Stimulated activated memory B cell treated with anti-CD40 and anti-IgM and Interleukin-4, amounts not matched to agents 10 μg/mL and 1 μg/mL and 100 μg/mL, for 72 hours (primary cell): Measurements from ENCODE around the gene NCKAP5.
A peak's percentile ranks its signal among the peaks of the same experiment; 100 is the strongest.

Experiments
- ATAC-seq: fragments of 150-1000 bp; cut with Tn5 transposase; 2 replicates; pipeline ENCODE4 v1.10.0; 2021
- H3K27ac Mint-ChIP-seq: one replicate; pipeline ENCODE4 v1.8.0; 2022; ENCODE audit warnings: mild to moderate bottlenecking, mixed read lengths
- H3K27me3 Mint-ChIP-seq: one replicate; pipeline ENCODE4 v1.8.0; 2022; ENCODE audit warnings: mixed read lengths
- H3K36me3 Mint-ChIP-seq: one replicate; pipeline ENCODE4 v1.8.0; 2022; ENCODE audit warnings: mixed read lengths
- H3K4me1 Mint-ChIP-seq: one replicate; pipeline ENCODE4 v1.8.0; 2022; ENCODE audit warnings: mixed read lengths
- H3K4me3 Mint-ChIP-seq: one replicate; pipeline ENCODE4 v1.8.0; 2022; ENCODE audit warnings: mild to moderate bottlenecking, moderate library complexity, mixed read lengths
- H3K9me3 Mint-ChIP-seq: one replicate; pipeline ENCODE4 v1.8.0; 2022; ENCODE audit warnings: mixed read lengths

Gene NCKAP5

DNA sequence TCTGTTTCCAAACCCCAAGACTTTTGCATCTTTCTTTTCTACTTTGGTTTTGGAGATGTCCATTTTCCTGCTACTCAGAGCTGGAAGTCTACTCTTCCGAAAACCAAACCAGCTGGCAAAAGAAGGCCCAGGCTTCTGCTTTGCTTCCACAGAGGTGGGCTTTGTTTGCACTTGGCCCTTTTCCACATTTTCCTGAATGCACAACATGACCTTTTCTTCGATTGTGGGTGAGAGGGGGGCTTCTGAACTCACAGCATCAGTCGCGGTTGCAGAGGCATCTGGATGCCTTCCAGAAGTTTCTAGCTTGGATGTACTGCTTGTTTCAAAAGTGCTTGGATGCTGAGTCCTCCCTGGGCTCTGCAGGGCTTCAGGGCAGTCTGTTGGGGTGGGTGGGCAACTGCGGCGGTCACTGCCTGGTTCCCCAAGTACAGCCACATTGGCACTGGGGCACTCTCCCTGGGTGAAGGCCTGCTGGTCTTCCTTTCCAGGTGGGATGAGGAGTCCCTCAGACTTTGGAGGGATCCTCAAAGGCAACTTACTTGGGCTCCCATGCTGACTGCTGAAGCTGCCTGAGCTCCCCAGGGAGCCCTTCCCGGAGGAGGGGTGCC lies 786.0 kb downstream of the NCKAP5 start:
- H3K36me3 Mint-ChIP-seq: no peaks in the 10 kb centered on the region
- no peaks in the 10 kb centered on the region for H3K27me3 Mint-ChIP-seq
- H3K27ac Mint-ChIP-seq: no peak overlapping the region
- ATAC-seq: no peak
- no peak overlapping the region for H3K4me3 Mint-ChIP-seq
- H3K4me1 Mint-ChIP-seq: no peaks in the 10 kb centered on the region
- no peaks in the 10 kb centered on the region for H3K9me3 Mint-ChIP-seq

DNA sequence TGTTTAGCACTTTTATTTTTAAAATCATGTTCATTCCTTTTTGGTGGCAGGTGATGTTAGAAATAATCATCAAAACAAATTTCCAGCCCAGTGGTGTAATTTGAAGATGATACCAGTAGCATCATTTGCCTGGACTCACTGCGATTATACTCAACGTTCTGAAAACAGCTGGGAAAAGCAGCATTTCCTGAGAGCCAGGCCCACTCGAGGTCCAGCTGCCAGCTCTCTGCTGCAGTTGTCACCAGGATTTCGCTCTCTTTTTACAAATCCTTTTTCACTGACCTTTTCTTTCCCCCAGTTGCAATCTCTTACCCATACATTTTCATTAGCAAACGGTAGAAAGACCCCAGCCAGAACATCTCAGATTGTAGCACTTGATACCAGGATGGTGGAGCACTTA lies 787.6 kb downstream of the NCKAP5 start:
- no peaks in the 10 kb centered on the region for H3K9me3 Mint-ChIP-seq
- no peaks in the 10 kb centered on the region for H3K36me3 Mint-ChIP-seq
- no peaks in the 10 kb centered on the region for H3K27me3 Mint-ChIP-seq
- no peak overlapping the region for H3K27ac Mint-ChIP-seq
- no peak for ATAC-seq
- no peak overlapping the region for H3K4me3 Mint-ChIP-seq
- no peaks in the 10 kb centered on the region for H3K4me1 Mint-ChIP-seq

DNA sequence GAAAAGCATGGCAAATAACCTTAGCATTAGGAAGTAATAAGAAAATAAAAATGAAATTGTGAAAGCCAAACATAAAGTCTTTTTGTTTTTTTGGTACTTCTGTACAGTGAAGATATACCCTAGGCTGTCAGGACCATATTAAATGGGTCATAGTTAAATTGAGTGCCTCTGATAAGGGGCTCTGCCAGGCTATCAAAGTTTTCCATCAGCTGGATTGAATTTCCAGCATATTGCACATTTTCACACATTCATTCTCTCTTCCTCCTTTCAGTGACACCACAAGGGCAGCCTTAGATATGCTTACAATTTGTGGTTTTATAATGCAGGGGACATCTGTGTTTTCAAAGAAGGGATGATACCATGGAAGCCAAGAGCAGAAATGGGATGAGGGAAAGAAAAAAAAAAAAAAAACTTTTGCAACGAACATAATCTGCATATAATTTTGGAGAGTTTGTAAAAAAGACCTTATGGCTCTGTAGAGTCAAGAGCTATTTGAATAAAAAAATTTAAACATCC lies 789.0 kb downstream of the NCKAP5 start:
- no peaks in the 10 kb centered on the region for H3K36me3 Mint-ChIP-seq
- no peaks in the 10 kb centered on the region for H3K9me3 Mint-ChIP-seq
- ATAC-seq: no peak
- H3K27me3 Mint-ChIP-seq: no peaks in the 10 kb centered on the region
- no peak overlapping the region for H3K4me3 Mint-ChIP-seq
- H3K4me1 Mint-ChIP-seq: no peaks in the 10 kb centered on the region
- H3K27ac Mint-ChIP-seq: no peak overlapping the region

DNA sequence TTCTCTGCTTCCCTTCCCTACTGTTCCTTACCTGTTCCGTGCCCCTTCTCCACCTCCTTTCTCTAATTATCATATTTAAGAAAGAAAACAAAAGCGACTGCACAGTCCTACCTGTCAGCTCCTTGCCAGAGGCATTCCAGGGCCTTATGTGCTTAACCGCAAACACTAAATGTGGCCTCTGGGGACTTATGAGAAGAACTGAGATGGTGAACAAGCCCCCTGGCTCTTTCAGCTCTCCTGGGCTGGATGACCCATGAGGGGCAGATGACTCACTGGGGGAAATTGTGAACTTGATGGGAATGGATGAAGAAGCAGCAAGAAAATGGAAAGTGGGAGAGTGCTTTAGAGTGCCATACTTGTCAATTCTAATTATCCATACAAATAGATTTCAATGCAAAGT lies 792.0 kb downstream of the NCKAP5 start:
- H3K36me3 Mint-ChIP-seq: no peaks in the 10 kb centered on the region
- H3K27me3 Mint-ChIP-seq: no peaks in the 10 kb centered on the region
- no peaks in the 10 kb centered on the region for H3K9me3 Mint-ChIP-seq
- peak; percentile 20 for ATAC-seq
- H3K4me3 Mint-ChIP-seq: no peak overlapping the region
- H3K4me1 Mint-ChIP-seq: no peaks in the 10 kb centered on the region
- H3K27ac Mint-ChIP-seq: no peak overlapping the region

DNA sequence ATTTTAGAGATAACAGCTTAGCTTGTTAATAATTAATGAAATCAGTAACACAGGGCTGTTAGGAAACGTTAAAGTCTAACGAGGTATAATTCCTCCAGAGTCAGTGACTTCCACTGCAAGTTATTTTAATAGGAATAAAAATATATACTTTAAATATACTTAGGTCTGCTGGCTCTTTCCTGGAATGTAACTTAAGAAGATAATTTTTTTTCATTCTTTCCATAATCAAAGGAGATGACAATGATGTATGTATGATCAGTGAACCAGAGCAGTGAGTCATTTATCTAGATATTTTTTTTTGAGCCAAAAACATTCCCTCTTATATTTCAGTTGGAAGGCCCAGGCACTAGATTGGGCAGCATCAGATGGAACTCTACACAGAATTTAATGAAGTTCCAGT lies 794.1 kb downstream of the NCKAP5 start:
- Mint-ChIP-seq H3K9me3 (no peaks in the 10 kb centered on the region), H3K27me3 (no peaks in the 10 kb centered on the region), H3K4me3 (no peak overlapping the region), H3K27ac (no peak overlapping the region), H3K4me1 (no peaks in the 10 kb centered on the region), H3K36me3 (no peaks in the 10 kb centered on the region)
- ATAC-seq: no peak

DNA sequence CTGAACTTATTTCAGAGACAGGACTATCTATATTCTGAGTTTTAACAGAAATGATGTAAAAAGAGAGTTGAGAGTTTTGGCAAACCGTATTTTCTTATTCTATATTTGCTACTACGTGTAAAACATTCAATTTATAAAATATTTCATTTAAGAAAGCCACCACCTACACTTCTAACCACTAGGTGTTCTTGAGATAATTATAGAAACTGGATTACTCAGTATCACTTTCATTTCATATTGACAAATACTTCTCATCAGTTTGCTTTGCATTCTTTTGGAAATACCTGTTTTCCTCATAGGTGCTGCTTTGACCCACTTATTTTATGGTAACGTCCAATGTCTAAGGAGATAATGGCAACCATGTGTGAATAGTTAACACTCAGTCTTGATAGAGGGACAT lies 794.9 kb downstream of the NCKAP5 start:
- H3K4me3 Mint-ChIP-seq: no peak overlapping the region
- H3K27ac Mint-ChIP-seq: no peak overlapping the region
- H3K4me1 Mint-ChIP-seq: no peaks in the 10 kb centered on the region
- H3K36me3 Mint-ChIP-seq: no peaks in the 10 kb centered on the region
- H3K9me3 Mint-ChIP-seq: no peaks in the 10 kb centered on the region
- no peak for ATAC-seq
- H3K27me3 Mint-ChIP-seq: no peaks in the 10 kb centered on the region

DNA sequence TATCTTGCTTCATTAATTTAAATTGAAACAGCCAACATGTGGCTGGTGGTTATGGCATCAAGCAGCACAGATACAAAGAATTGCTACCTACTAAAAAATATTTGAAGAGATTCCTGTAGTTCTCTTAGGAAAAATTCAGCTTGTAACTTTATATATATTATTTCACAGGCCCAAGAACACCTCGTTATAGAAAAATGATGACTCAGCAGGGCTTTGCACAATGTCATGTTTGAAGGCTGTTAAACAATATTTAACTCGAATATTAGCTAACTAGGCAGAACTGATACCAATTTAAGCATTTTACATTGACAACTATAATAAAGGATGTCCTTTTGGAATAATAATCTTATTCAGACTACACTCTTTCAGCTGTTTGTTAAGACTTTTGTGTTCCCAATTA lies 795.9 kb downstream of the NCKAP5 start:
- H3K4me3 Mint-ChIP-seq: no peak overlapping the region

DNA sequence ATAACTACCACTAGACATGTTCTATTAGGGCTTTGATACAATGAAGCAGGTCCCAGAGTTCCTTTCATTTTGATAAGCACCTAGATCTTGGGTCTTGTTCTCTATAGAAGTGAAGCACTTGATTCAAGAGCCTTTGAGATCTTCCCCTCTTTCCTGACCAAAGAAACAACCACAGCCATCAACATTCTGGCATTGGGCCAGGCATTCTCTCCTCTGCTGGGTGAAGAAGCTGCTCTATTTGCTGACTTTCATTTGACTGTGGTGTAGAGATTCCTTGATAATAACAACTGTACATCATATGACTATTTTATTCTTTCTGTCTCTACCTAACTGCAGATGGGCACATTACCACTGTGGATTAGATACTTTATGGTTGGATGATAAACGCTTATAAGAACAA lies 801.7 kb downstream of the NCKAP5 start:
- no peaks in the 10 kb centered on the region for H3K27me3 Mint-ChIP-seq

More for the DNA sequence above, 795.9 kb downstream of the NCKAP5 start:
- no peaks in the 10 kb centered on the region for H3K4me1 Mint-ChIP-seq
- no peaks in the 10 kb centered on the region for H3K27me3 Mint-ChIP-seq
- H3K36me3 Mint-ChIP-seq: no peaks in the 10 kb centered on the region
- ATAC-seq: no peak
- H3K27ac Mint-ChIP-seq: no peak overlapping the region
- H3K9me3 Mint-ChIP-seq: no peaks in the 10 kb centered on the region

DNA sequence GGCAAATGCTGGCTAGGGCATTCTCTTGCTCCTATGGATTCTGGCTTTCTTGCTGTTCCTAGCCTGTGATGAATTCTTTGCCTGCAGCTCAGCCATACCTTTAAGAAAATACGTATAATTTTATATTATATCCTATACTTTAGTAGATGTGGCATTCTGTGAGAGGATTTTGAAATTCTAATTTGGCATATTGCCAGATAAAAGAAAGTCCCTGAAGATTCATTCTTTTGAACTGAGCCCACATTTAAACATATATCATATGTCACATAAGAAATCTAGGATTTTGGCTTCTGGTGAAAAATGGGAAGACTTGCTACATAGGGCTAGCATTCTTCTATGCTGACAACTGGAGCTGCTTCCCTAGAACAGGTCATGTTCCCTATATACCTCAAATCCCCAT lies 806.8 kb downstream of the NCKAP5 start:
- H3K27me3 Mint-ChIP-seq: no peaks in the 10 kb centered on the region
- peaks cover 3% of the 10 kb centered on the region for H3K9me3 Mint-ChIP-seq
- H3K36me3 Mint-ChIP-seq: no peaks in the 10 kb centered on the region
- ATAC-seq: no peak
- H3K27ac Mint-ChIP-seq: no peak overlapping the region
- no peak overlapping the region for H3K4me3 Mint-ChIP-seq
- no peaks in the 10 kb centered on the region for H3K4me1 Mint-ChIP-seq

More for the DNA sequence above, 801.7 kb downstream of the NCKAP5 start:
- ATAC-seq: no peak
- Mint-ChIP-seq H3K4me1 (no peaks in the 10 kb centered on the region), H3K9me3 (no peaks in the 10 kb centered on the region), H3K27ac (no peak overlapping the region), H3K4me3 (no peak overlapping the region), H3K36me3 (no peaks in the 10 kb centered on the region)

DNA sequence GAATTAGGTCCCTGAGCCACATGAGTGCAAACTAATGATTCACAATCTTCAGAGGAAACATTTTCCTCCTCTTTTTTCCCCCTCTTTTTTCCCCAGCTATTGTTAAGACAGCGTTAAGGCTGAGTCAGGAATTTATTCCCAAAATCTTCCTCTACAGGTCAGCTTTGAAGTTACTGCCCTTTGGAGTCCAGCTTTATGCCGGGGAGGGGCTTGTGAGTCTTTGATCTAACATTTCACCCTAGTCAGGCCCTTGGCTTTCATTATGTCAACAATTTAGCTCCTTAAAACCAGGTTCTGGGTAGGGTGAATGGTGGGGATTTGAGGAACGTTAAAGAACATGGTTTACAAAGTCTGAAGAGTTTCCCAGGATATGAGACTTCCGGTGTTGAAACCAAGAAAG lies 807.3 kb downstream of the NCKAP5 start:
- no peaks in the 10 kb centered on the region for H3K27me3 Mint-ChIP-seq
- no peaks in the 10 kb centered on the region for H3K4me1 Mint-ChIP-seq
- no peak overlapping the region for H3K4me3 Mint-ChIP-seq
- ATAC-seq: no peak
- no peaks in the 10 kb centered on the region for H3K36me3 Mint-ChIP-seq
- H3K9me3 Mint-ChIP-seq: peaks cover 3% of the 10 kb centered on the region
- no peak overlapping the region for H3K27ac Mint-ChIP-seq

DNA sequence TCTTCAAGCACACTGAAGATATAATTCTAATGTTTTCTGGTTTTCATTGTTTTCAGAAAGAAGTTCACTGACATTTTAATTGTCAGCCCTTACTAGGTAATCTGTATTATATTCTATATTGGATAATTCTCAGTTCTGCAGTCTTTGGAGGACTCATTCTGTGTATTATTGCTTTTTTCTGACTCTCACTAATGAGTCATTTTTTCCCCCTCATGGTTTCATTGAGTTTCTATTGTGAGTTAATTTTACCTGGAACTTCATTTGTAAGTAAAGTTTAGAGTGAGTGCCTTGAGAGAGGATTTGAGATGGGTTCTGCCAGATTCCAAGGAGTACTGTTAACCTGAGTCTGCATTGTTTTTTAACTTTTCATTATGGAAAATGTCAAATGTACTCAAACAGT lies 807.9 kb downstream of the NCKAP5 start:
- peaks cover 3% of the 10 kb centered on the region for H3K9me3 Mint-ChIP-seq
- no peak for ATAC-seq
- no peak overlapping the region for H3K4me3 Mint-ChIP-seq
- H3K36me3 Mint-ChIP-seq: no peaks in the 10 kb centered on the region
- no peak overlapping the region for H3K27ac Mint-ChIP-seq
- no peaks in the 10 kb centered on the region for H3K27me3 Mint-ChIP-seq
- no peaks in the 10 kb centered on the region for H3K4me1 Mint-ChIP-seq

DNA sequence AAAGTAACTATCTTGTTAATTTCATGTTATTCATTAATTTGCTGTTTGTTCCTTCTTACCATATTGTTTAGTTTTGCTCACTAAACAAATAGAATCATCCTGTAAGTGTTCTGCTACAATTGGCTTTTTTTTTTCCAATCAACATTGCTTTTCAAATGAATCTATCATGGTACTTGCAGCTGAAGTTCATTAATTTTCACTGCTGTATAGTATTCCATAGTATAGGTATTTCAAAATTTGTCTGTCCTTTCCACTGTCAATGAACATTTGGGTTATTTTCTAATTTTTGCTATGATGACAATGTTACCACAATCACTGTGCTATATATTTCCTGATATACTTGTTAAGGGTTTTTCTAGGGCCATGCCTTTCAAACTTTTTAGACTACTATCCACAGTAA lies 809.3 kb downstream of the NCKAP5 start:
- ATAC-seq: no peak
- no peaks in the 10 kb centered on the region for H3K4me1 Mint-ChIP-seq
- no peak overlapping the region for H3K4me3 Mint-ChIP-seq
- no peaks in the 10 kb centered on the region for H3K36me3 Mint-ChIP-seq
- H3K9me3 Mint-ChIP-seq: peaks cover 3% of the 10 kb centered on the region
- no peak overlapping the region for H3K27ac Mint-ChIP-seq
- H3K27me3 Mint-ChIP-seq: no peaks in the 10 kb centered on the region

DNA sequence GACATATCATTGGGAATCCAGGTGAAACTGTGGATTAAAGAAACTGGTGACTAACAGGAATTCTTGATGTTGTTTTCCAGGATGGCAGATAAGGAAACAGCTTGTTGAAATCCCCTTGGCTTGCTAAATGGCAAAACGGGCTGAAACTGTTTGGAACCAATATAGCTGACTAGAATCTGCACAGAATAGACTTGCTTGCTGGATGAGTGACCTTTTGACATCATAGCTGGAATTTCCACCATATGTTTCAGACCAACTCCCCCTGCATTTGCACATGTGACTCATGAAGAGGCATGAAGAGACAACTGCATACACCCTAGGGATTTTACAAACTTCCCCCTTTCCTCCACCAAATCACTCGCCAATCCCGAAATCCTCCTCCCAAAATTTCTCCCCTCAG lies 810.6 kb downstream of the NCKAP5 start:
- Mint-ChIP-seq H3K4me1 (no peaks in the 10 kb centered on the region), H3K9me3 (peaks cover 3% of the 10 kb centered on the region), H3K27ac (no peak overlapping the region), H3K27me3 (no peaks in the 10 kb centered on the region), H3K36me3 (no peaks in the 10 kb centered on the region), H3K4me3 (no peak overlapping the region)
- no peak for ATAC-seq

DNA sequence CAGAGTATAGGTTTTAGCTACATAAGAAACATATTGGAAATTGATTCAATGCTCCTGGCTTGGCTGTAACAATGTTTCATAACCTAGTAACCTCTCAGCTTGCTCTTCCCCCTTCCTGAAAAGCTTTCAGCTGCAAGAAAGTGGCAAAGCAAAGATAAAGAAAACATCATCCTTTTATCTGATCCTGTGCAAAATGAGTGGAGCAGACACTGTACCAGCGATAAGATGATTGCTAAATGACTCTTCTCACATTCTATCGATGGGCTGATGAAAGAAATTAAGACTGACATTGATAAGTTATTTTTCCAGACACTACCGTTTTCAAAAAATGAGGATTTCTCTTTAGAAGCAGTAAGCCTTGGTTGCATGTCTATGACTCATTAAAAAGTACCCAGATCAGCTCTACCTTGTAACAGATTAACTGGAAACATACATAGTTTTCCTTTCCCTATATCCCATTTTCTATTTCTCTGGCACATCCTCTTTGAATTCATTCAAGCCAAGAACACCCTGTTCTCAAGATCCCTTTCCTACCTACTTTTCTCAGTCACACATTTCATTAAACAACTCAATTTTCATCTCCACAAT lies 811.2 kb downstream of the NCKAP5 start:
- peaks cover 3% of the 10 kb centered on the region for H3K9me3 Mint-ChIP-seq

DNA sequence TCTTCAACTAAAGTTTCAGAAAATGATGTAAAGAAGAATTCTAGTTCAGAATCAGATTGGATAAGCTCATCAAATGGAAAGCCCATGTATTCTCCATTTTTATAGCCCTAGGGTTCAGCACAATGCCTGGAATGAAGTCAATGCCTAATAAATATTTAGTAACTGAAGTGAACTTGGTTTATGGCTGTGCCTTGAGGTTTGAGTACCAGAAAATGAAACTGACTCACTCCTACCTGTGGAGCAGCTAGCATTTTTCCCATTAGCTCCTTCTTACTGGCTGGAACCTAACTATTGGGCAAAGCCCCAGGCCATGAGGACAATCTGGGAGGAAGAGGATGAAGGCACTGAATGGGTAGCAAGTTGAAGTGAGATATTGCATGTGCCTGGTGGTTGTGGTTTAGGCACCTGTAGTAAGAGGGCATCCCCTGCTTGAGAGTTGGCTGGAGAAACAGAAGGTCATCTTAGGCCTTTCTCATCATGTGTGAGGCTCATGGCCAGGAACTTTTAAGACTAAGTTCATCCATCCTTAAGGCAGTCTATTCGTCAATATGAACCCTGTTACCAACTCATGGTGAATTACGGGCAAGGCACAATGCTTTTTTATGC lies 813.3 kb downstream of the NCKAP5 start:
- Mint-ChIP-seq H3K27ac (no peak overlapping the region), H3K27me3 (no peaks in the 10 kb centered on the region), H3K4me3 (no peak overlapping the region), H3K4me1 (no peaks in the 10 kb centered on the region), H3K36me3 (no peaks in the 10 kb centered on the region), H3K9me3 (peaks cover 2% of the 10 kb centered on the region)
- ATAC-seq: no peak

More for the DNA sequence above, 811.2 kb downstream of the NCKAP5 start:
- no peak for ATAC-seq
- H3K27me3 Mint-ChIP-seq: no peaks in the 10 kb centered on the region
- H3K4me1 Mint-ChIP-seq: no peaks in the 10 kb centered on the region
- no peak overlapping the region for H3K4me3 Mint-ChIP-seq
- H3K36me3 Mint-ChIP-seq: no peaks in the 10 kb centered on the region
- no peak overlapping the region for H3K27ac Mint-ChIP-seq

DNA sequence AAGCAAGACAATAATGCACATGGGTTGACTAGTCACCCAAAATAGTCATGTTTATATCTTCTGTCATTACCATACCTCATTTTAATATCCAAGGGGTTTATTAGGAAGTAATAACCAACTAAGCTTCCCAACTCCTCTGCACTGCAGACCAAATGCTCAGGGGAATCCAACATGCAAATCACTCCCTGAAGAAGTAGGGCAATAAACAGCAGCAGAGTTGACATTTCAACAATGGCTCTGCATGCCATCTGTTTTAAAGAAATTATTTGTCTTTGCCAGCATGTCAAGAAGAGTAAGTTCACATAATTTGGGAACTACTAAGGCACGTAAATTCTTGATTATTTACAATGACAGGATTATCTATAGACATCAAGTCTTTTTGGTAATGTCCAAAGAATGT lies 813.9 kb downstream of the NCKAP5 start:
- Mint-ChIP-seq H3K36me3 (no peaks in the 10 kb centered on the region), H3K27ac (no peak overlapping the region), H3K4me3 (no peak overlapping the region), H3K27me3 (no peaks in the 10 kb centered on the region), H3K9me3 (no peaks in the 10 kb centered on the region), H3K4me1 (no peaks in the 10 kb centered on the region)
- ATAC-seq: no peak
